Astrocyte of the hippocampus (primary cell): ENCODE measurements around the gene AUH.

Experiments used
- DNase-seq: peaks from one replicate; pipeline ENCODE4 v3.0.0; 2011; ENCODE audit warnings: low read depth, low spot score

The AUH gene

GRCh38 chr9:91297306-91297705 lies 64.4 kb downstream of the AUH start:
- no peak for DNase-seq

GRCh38 chr9:91296354-91296753 lies 65.4 kb downstream of the AUH start:
- DNase-seq: no peak

- DNase-seq: no peak
These were observed 66.4 kb downstream of the AUH start for GRCh38 chr9:91295357-91295756.

DNA sequence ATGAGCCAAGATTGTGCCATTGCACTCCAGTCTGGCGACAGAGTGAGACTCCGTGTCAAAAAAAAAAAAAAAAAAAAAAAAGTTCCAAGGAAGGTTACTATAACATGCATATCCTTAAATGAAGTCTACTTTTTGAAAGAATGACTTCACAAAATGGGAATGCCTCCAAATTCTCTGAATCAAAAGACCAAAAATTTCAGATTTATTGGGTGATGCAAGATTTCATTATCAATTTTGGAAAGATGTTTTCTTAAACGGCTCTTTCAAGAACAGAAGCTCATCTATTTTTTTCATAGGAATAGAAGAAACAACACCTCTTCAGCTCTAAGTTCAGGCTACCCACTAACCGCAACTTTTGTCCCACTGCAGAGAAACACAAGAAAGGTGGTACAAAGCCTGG lies 69.9 kb downstream of the AUH start:
- no peak for DNase-seq

DNA sequence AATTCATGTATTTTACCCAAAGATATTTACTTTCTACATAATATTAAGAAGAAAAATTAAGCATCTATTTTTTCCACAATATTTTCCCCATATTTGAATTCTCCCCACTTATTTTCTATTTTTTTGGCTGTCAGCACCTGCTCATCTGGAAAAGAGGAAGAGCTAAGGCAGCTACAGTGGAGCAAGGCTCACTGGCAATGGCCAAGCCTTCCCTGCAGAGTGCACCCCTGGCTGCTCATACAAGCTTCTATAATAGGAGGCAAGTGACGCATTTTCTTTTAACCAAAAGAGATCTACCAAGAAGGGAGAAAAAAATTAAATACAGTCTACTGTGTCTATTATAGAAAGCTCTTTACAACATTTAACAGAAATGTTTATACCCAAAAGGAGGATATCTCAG lies 72.5 kb downstream of the AUH start:
- DNase-seq: no peak

DNA sequence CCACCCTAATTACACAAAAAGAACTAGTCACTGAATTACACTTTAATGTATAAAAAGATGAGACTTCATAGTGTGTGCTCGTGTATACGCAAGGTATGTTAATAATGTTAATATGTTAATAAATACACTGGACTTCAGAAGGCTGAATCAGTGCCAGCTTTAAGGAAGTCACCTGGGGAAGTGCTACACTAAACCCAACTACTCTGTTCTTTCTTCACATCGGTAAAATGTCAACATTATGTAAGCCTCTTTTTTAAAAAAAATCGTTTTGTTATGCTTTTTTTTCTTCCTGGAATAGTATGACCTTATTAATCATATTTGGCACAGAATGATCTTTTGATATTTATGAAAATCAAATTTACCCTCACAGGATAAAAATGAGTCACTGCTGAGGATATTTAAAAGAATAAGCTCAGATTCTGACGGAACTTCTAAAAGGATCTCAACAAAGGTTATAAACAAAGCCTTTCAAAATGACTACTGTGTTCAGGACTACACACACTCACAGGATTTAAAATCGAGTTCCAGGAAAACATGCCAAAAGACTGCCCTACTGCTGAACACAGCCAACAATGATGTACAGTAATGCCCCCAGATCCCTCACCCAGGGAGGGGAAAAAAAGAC lies 75.9 kb downstream of the AUH start:
- DNase-seq: peak; percentile 12

GRCh38 chr9:91282292-91282691 lies 79.4 kb downstream of the AUH start:
- no peak for DNase-seq

DNA sequence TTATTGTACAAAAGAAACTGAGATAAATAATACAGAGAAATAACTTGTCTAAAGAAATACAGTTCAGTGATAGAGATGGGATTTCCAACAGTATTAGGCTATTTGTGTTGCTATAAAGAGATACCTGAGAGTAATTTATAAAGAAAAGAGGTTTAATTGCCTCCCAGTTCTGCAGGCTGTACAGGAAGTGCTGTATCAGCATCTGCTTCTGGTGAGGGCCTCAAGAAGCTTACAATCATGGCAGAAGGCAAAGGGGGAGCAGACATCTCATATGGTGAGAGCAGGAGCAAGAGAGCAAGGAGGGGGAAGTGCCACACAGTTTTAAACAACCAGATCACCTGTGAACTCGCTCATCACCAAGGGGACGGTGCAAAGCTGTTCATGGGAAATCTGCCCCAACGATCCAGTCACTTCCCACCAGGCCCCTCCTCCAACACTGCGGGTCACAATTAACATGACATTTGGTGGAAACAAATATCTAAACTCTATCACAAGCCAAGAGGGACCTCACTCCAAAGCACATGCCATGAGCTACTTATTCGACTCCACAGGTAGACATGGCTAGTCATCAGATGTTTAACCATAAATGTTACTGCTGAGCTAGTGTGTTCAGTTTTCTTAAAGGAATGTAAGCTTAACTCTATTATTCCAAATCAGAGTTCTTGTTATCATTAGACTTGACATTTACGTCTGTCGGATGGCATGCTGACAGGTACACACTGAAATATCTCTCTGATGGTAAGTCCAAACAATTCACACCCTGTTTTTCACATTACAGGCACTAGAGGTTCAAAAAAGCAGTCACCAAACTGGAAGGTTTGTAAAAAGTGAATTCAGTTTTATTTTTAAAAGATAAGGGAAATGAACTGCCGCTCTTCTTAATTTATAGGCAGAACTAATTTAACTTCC lies 82.2 kb downstream of the AUH start:
- DNase-seq: no peak

DNA sequence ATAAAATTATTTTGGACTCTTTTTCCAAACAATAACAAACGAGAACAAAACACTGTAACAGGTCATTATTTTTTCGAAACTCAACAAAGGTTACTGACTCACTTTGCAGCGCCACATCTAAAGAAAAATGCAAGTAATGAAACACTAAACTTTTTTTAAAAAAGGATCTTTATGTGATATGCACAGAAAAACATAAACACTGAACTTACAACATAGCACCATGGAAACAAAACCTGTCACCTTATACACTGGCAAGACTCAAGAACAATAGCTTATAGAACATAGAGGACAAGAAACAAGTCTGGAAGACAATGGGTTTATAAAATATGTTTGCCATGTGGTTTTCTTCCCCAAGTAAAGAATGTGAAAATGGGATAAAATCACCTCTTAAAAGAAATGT lies 85.2 kb downstream of the AUH start:
- no peak for DNase-seq

GRCh38 chr9:91275655-91276054 lies 86.1 kb downstream of the AUH start:
- no peak for DNase-seq

- DNase-seq: no peak
These were observed 86.7 kb downstream of the AUH start for GRCh38 chr9:91274949-91275492.

GRCh38 chr9:91273853-91274552 lies 87.7 kb downstream of the AUH start:
- peak; percentile 34 for DNase-seq

DNA sequence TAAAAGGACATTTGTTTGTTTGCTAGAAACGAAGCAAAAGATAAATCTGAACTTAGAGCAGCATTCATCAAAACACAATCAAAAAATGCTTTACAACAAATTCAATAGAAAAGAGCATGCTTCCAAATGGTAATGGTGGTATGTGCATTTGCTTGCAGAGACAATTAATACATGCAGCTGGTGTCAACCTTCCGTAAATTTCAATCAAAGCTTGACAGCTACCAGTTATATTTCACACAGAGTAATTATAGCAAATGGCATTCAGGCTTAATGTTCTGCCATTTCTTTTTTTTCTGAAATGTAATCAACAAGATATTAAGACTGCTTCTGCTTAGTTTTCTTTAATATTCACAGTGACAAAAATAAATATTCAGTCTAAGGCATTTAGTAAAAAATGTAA lies 90.6 kb downstream of the AUH start:
- no peak for DNase-seq

DNA sequence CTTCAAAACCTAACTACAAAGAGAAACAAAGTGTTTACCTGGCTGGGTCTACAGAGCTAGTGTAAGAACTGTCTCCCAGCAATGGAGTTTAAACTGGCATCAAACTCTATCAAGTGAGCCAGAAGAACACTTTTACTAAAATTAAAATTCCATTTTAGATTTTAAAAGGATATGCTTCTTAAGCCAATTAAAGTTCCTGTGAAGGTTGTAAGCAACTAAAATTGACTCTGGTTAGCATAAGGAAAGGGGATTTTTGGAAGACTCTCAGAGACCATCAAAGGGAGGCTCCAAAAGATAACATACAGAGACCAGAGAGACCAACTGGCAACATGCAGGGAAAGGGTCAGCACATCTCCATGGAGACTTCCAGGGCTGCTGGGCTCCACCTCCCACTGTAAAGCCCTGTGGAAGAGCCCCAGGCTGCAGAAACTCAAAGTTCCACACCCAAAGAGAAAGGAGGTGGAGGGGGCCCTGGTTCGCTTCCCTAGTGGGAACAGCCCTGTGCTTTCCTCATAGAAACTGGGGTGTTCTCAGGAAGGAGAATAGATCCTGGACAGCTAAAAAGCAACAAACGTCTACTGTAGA lies 91.7 kb downstream of the AUH start:
- no peak for DNase-seq

GRCh38 chr9:91266448-91266847 lies 95.3 kb downstream of the AUH start:
- DNase-seq: no peak

GRCh38 chr9:91265514-91265913 lies 96.2 kb downstream of the AUH start:
- DNase-seq: no peak

DNA sequence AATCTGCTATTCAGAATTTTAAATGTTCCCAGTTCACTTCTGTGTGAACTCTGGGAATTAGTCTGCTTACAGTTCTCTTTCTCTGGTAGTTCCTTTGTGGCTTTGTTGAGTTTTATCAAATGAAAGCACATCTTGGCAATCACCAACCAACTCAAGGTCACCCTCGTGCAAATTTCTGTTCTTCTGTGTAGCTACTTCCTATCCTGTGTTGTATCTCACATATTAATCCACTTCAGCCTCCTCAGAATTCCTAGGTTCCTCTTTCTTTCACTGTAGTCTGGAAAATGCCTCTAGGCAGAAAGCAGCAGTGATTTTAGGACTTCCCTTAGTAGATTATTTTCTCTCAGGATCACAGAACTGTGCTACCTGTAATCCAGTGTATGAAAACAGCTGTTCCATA lies 100.3 kb downstream of the AUH start:
- no peak for DNase-seq

DNA sequence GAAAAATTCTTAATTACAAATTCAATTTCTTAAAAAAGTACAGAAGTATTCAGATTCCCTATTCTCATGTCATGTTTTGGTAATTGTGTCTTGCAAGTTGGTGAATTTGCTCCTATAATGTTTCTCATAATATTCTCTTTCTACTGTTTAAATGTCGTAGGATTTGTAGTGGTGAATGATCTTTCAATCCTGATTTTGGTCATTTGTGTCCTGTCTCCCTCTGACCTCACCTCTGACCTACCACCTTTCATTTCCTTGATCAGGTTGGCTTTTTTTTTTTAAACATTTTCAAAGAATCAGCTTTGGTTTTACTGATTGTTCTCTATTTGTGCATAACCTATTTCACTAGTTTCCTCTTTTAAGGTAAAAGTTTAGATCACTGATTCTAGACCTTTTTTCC lies 102.6 kb downstream of the AUH start:
- no peak for DNase-seq

- DNase-seq: no peak
These were observed 103.3 kb downstream of the AUH start for GRCh38 chr9:91258451-91258850.

- no peak for DNase-seq
These were observed 105.5 kb downstream of the AUH start for GRCh38 chr9:91256235-91256634.

DNA sequence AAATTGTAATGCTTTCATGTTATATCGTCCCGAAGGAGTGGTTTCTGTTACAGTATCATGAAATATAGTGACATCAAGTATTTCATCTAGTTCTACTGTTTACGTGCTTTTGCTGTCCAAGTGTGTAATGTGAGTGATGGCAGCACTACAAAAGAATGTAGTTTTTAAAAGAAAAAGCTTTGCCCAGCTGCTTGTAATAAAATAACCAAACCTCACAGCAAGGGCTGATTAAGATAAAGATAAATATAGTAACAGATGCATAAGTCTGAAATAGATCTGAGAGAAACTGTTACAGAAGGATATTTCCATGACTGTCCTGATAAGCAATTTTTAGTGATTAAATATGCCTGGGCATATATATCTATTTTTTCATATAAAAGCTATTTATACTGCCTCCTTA lies 106.4 kb downstream of the AUH start:
- DNase-seq: peak; percentile 15

- no peak for DNase-seq
These were observed 108.2 kb downstream of the AUH start for GRCh38 chr9:91253488-91253887.
